Middle frontal gyrus (tissue), 1 donor: Measurements from ENCODE around the gene GEMIN7.
"Not testable (repeated sequence)": the region's sequence is repeated elsewhere in the genome, so short reads cannot be mapped to it uniquely, and the experiment has no call there.

ENCODE experiments used
- DNase-seq: peaks from one replicate; pipeline ENCODE4 v3.0.0-alpha.2; 2015; ENCODE audit warnings: low spot score; ENCODE audit errors: extremely low spot score

Gene GEMIN7

GRCh38 chr19:45103508-45104319 is 24.7 kb downstream of the GEMIN7 start:
- DNase-seq = no peak

GRCh38 chr19:45104658-45105349 is 25.7 kb downstream of the GEMIN7 start:
- DNase-seq = no peak

DNA sequence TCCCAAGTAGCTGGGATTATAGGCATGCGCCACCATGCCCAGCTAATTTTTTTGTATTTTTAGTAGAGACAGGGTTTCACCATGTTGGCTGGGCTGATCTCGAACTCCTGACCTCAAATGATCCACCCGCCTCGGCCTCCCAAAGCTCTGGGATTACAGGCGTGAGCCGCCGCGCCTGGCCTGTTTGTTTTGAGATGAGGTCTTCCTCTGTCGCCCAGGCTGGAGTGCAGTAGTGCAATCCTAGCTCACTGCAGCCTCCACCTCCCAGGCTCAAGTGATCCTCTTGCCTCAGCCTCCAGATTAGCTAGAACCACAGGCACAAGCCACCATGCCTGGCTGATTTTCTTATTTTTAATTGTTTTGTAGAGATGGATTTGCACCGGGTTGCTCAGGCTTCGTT is 27.3 kb downstream of the GEMIN7 start:
- DNase-seq = not testable (repeated sequence)

- DNase-seq = no peak
Observed at GRCh38 chr19:45107621-45108150, 28.6 kb downstream of the GEMIN7 start.

GRCh38 chr19:45110851-45111266 is 31.8 kb downstream of the GEMIN7 start:
- DNase-seq = no peak

DNA sequence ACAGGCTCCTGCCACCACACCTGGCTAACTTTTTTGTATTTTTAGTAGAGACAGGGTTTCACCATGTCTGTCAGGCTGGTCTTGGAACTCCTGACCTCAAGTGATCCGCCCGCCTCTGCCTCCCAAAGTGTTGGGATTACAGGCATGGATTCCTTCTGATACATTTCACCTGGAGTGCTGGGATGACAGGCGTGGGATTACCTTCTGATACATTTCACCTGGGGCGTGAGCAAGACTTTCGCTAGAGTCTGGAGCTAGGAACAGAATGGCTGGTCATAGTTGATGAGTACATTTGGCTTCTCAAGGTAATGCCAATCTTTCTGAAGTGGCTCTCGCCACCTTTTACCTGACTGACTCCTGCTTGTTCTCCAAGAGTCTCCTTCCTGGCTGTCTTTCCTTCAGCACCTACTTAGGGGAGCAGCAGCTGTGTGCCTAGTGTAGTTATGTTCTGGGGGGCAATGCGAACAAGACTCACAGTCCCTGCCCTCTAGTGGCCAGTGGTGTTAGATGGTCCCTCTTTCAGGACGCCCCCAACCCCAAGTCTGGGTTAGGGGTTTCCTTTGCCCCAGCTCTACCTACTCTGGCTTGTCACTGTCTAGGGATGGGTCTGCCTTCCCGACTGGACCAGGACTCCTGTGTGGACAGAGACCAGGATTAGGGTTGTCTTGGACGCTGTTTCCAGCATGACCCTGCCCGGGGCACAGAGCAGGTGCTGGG is 33.2 kb downstream of the GEMIN7 start:
- DNase-seq = no peak

DNA sequence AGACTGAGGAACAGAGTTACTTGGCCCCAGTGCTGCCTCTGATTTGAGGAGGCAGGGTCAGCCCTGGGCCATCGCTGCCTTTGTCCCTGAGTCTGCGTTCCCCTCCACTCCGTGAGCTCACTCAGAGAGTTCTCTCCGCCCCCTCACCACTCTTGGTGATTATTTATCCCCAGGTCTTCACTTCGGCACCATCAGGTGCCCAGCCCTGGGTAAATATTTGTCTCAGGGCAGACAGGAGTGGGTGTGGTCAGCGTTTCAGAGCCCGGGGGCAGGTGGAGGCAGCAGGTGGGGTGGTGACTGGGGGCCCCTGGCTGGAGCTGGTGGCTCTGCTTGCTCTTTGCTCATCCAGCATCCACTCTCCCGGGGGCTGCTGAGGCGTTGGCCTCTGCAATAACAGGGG is 34.6 kb downstream of the GEMIN7 start:
- DNase-seq = no peak

GRCh38 chr19:45114116-45114515 is 35.1 kb downstream of the GEMIN7 start:
- no peak for DNase-seq

- DNase-seq = no peak
Observed at GRCh38 chr19:45115809-45116615, 37.0 kb downstream of the GEMIN7 start.

DNA sequence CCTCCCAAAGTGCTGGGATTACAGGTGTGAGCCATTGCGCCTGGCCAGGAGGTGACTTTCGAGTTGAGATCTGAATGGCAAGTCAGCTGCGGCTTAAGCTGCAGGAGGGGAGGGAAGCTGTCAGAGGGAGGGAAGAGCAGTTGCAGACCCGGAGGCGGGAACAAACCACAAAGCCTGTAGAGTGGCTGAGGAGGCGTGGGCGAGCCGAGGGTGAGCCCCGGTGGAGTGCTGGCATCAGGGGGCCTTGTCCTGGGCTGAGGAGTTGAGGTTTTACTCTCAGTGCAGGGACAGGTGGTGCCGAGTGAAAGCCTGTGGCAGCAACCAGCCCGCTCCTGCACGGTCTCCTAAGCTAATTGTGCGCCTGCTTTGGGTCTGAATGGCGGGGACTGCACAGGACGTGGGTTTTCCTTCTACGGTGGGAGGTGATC is 38.1 kb downstream of the GEMIN7 start:
- DNase-seq = no peak

DNA sequence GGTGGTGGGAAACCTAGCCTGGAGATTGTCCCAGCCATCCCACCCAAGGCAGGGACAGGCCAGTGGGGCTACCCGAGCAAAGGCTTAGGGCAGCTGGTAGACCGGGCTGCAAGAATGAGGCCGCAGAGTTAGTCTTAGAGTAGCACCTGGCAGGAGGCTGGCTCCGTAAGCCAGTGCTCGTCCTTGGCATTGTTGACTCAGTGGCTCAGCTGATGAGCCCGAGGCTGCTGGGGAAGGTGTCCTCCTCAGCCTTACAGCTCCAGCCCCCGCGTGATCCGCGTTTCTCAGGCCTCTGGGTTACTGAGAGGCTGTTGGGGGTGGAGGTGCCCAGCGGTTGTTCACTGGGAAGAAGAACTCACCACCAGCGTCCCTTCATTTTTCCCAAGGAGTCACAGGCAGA is 38.6 kb downstream of the GEMIN7 start:
- DNase-seq = no peak

DNA sequence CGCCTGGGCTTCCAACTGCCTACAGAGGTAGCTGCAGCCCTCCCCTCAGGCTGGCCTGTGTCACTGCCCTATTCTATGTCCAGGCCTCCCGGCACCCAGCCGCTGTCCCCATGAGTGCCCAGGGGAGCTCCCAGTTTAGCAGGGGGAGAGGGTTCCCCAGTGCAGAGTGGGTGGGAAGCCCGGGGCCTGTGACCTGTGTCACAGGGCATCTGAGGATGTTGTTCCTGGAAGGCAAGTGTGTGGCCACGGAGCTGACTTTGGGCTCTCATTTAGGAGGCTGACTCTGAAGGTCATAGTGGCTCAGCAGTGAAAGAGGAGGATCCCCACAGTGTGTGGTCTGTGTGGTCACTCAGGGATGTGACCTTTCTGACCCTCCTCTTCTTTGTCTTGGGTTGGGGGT is 39.0 kb downstream of the GEMIN7 start:
- no peak for DNase-seq

DNA sequence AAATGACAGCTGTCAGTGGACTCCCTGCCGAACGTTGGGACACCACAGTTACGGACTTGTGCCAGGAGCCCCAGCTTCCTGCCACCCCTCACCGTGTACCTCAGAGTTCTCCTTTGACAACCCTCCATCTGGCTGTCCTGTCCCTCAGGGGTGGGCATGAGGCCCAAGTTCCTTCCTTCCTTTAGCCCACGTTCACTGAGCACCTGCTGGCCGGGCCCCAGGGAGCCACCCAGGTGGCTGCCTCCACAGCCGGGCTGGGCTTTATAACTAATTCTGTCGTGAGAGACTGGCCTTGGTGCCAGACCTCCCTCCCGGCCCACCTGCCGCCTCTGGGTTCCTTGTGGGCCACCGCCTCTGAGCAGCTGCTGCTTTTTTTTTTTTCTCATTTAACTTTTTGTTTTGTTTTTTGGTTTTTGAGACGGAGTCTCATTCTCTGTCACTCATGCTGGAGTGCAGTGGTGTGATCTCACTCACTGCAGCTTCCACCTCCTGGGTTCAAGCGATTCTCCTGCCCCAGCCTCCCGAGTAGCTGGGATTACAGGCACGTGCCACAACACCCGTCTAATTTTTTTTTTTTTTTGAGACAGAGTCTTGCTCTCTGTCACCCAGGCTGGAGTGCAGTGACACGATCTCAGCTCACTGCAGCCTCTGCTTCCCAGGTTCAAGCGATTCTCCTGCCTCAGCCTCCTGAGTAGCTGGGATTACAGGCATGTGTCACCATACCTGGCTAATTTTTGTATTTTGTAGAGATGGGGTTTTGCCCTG is 39.7 kb downstream of the GEMIN7 start:
- not testable (repeated sequence) for DNase-seq

GRCh38 chr19:45119582-45119981 is 40.5 kb downstream of the GEMIN7 start:
- DNase-seq = no peak

DNA sequence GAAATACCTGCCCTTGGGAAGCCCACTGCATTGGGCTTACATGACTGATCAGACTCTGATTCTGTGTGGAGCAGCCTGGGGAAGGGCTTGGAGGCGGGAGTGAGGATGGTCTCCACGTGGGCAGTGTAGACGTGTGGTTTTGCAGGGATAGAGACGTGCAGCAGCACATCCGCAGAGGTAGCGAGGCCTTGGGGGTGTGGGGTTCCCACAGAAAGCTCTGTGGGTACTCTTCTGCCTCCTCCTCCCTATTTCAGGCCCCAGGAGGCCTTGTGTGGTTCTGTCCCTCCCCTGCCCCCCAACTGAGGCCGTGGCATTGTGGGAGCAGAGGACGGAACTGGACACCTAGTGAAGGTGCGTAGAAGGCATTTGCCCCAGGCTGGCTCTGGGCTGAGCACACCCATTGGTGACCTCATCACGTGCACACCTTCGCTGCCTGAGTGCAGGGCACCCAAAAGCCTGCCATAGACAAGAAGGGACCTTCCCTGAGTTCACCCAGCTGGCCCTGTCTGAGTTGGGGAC is 42.8 kb downstream of the GEMIN7 start:
- DNase-seq = no peak

GRCh38 chr19:45122832-45123231 is 43.8 kb downstream of the GEMIN7 start:
- DNase-seq = no peak

DNA sequence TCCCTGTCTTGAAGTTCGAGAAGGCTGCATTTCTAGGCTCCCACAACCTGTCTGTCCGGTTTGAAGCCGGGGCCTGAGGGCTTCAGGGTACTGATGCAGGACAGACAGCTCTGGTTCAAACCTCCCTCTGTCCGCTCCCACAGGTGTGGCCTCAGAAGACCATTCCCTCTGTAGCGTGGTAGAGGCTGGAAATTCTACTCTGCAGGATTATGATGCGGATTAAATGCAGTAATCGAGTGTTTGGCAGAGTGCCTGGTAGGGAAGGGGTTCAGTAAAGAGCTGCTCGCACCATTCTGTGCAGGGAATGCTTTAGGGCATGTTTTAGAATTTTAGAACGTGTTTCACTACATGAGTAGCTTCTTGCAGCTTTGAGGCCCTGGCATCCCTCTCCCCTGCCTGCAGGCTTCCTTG is 44.4 kb downstream of the GEMIN7 start:
- DNase-seq = no peak

- no peak for DNase-seq
Observed at GRCh38 chr19:45124021-45124420, 45.0 kb downstream of the GEMIN7 start.

DNA sequence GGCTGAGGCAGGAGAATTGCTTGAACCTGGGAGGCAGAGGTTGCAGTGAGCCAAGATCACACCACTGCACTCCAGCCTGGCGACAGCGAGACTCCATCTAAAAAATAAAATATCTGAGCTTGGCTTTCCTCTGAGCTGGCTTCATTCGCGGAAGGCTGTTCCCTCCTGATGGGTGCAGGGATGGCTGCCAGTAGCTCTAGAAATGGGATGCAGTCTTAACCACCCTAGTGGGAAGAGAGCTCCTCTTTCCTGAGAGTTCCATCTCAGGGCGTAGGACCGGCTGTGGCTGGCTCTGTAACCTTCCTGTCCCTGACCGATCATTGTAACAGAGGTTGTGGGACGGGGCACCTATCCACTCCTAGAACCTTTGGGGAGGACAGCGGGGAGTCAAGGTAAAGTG is 46.3 kb downstream of the GEMIN7 start:
- DNase-seq = no peak

DNA sequence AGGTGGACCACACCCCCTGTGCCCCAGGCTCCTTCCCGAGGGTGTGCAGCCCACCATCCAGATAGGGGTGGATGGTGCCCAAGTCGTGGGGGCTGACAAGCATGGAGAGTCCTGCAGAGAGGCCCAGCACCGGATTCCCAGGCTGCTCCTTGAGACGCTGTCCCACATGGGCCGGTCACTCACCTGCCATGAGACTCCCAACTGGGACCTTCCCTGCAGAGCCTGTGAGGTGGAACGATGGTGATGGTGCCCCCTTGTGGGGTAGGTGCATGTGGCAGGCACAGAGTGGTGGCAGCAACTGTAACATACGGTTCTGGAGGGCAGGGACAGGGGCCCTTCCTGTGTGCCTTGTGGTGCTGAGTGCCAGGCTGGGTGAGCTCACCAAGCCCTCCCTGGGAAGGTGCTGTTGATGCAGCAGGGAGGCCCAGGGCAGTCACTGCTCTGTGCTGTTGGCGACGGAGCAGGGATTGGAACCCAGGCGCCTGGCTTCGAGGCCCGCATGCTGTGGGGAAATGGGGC is 47.0 kb downstream of the GEMIN7 start:
- DNase-seq = no peak
